ENCODE measurements around the gene RSPH3.
"Not testable (repeated sequence)": the region's sequence is repeated elsewhere in the genome, so short reads cannot be mapped to it uniquely, and the experiment has no call there.

The RSPH3 gene

DNA sequence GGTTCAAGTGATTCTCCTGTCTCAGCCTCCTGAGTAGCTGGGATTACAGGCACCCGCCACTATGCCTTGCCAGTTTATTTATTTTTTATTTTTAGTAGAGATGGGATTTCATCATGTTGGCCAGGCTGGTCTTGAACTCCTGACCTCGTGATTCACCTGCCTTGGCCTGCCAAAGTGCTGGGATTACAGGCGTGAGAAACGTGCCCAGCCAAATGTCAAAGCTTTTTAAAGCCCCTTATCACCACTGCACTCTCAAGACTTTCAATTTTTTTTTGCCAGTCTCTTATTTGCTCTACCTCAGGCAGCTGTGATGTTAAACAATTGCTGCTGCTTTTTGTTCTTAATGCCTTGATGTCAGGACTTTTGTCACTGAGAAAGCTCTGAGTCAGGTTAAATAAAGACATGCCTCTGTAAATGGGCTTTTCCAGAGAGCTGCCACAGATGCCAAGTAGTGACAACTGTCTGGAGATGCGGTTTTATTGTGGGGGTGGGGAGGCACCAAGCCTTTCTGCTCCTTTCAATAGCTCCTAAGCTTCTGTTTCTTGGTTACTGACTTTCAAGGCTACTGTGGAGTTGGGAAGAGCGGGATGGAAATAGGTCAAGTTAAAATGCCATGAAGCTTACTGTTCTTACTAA lies 29.2 kb downstream of the RSPH3 start:
- DNase-seq = no peak

DNA sequence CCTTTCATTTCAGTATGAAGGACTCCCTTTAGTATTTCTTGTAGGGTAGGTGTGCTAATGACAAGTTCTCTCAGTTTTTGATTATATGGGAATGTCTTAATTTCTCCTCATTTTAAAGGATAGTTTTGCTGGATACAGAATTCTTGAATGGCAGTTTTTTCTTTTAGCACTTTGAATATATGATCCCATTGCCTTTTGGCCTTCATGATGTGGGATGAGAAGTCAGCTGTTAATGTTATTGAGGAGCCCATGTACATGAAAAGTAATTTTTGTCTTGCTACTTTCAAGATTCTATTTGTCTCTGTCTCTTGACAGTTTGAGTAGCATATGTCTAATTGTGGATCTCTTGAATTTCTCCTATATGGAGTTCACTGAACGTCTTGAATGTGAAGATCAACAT lies 30.9 kb downstream of the RSPH3 start:
- DNase-seq = no peak

DNA sequence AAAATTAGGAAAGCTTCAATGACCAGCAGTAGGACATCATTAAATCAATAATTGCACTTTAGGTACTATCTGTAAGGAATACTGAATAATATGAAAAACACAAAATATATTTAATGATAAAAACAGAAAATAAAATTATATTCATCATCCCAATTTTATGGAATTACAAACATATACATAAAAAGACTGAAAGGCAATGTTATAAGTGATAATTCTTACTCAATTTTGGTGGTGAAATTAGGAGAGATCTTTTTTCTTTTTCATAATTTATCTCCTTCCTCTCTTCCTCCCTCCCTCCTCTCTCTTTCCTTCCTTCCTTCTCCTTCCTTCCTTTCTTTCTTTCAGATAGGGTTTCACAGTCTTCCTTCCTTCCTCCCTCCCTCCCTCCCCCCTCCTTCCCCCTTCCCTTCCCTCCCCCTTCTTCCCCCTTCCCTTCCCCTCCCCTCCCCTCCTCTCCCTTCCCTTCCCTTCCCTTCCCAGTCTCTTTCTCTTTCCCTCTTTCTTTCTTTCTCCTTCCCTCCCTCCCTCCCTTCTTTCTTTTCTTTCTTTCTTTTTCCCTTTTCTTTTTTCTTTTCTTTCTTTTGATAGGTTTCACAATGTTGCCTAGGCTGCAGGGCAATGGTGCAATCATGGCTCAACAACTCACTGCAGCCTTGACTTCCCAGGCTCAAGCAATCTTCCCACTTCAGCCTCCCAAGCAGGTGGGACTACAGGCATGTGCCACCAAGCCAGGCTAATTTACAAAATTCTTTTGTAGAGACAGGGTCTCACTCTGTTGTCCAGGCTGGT lies 36.8 kb downstream of the RSPH3 start:
- DNase-seq = no peak

DNA sequence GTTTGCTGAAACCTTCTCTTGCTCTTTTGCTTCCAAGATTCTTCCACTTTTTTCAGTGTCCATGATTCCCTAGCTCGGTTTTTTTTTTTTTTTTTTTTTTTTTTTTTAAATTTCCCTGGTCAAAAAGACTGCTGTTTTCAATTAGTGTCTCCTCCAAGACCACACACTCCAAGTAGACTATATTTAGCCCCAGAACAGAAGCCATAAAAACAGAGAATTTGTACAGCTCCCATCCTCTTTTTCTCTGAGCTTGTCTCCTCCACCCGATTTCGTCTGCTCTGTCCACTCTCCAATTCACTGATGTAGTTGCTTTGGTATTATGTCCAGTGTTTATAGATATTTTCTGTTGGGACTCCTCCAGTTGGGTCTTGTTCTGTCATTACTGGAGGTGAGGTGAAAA lies 37.6 kb downstream of the RSPH3 start:
- no peak for DNase-seq

DNA sequence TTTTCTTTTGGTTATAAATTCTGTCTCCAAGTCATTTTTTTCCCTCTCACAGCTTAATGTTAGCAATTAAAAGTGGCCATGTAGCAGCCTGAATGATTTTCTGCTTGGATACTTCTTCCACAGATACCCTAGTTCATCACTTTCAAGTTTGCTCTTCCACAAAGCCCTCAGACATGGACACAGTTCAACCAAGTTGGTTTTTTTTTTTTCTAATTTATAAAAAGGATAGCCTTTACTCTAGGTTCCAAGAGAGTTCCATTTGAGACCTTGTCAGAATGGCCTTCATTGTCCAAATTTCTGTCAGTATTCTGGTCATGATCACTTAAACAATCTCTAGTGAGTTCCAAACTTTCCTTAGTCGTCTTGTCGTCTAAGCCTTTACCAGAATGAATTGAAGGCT lies 40.0 kb downstream of the RSPH3 start:
- DNase-seq = no peak

DNA sequence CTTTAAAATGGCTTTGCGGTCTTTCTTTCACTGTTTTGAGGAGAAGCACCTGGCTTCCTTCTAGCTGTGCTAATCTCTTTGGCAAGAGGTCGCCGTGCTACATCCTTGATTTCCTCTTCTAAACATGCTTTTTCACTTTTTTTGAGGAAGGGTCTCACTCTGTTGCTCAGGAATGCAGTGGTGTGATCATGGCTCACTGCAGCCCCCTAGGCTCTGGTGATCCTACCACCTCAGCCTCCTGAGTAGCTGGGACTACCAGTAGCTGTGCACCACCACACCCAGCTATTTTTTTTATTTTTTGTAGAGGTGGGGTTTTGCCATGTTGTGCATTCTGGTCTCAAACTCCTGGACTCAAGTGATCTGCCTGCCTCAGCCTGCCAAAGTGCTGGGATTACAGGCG lies 40.5 kb downstream of the RSPH3 start:
- DNase-seq = no peak

DNA sequence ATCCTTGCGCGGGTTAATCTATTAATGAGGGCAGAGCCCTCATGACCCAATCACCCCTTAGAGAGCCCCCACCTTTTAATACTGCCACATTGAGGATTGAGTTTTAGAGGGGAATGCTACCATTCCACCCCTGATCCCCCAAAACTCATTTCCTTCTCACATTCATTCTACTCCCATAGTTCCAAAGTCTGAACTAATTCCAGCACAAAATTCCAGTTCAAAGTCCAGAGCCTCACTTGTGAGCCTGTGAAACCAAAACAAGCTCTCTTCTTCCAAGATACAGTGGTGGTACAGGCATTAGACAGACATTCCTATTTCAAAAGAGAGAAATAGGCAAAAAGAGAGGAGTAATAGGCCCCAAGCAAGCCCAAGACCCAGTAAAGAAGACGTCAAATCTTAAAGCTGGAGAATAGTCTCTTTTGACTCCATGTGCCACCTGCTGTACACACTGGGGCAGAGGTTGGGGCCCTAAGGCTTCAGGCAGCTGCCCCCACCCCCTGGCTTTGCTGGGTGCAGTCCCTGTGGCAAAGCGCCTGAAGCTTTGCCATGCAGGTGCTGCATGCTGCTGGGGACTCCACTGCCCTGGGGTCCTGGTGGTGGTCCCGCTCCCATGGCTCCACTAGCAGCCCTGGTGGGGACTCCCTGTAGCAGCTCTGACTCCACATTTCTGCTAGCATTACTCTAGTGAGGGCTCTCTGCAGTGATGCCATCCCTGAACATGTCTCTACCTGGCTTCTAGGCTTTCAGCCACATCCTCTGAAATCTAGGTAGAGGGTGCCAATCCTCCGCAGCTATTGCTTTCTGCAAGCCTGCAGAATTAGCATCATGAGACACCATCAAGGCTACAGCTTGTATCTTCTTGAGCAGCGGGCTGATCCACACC lies 41.3 kb downstream of the RSPH3 start:
- DNase-seq = no peak

DNA sequence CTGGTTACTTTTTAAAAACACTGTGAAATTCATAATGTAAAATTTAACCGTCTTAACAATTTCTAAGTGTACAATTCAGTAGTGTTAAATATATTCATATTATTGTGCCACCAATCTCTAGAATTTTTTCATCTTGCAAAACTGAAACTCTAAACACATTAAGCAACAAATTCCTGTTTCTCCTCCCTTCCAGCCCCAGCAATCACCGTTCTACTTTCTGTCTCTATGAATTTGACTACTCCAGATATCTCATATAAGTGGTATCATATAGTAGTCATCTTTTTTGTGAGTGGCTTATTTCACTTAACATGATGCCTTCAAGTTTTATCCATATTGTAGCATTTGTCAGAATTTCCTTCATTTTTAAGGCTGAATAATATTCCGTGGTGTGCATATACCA lies 44.7 kb downstream of the RSPH3 start:
- no peak for DNase-seq

DNA sequence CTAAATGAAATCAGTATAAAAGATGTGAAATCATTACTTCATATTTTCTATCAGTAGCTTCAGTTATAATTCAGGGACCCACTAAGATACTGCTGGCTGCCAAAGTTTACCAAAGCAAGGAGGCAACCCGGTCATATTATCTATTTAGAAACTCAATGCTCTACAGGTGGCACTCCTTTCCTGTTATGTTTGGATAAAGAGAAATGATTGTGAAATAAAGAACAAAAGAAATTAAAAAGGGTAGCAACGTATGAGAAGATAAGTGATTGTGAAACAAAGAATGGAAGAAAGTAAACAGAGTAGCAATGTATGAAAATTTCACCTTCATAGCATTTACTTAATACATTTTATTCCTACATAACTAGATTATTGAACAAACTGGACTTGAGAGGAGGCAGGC lies 45.2 kb downstream of the RSPH3 start:
- DNase-seq = no peak

DNA sequence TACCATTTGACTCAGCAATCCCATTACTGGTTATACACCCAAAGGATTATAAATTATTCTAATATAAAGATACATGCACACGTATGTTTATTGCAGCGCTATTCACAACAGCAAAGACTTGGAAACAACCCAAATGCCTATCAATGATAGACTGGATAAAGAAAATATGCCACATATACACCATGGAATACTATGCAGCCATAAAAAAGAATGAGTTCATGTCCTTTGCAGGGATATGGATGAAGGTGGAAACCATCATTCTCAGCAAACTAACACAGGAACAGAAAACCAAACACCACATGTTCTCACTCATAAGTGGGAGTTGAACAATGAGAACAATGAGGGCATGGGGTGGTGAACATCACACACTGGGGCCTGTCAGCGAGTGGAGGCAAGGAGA lies 48.0 kb downstream of the RSPH3 start:
- DNase-seq = not testable (repeated sequence)

DNA sequence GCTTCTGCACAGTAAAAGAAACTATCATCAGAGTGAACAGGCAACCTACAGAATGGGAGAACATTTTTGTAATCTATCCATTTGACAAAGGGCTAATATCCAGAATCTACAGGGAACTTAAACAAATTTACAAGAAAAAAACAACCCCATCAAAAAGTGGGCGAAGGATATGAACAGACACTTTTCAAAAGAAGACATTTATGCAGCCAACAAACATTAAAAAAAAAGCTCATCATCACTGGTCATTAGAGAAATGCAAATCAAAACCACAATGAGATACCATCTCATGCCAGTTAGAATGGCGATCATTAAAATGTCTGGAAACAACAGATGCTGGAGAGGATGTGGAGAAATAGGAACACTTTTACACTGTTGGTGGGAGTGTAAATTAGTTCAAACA lies 48.4 kb downstream of the RSPH3 start:
- not testable (repeated sequence) for DNase-seq

DNA sequence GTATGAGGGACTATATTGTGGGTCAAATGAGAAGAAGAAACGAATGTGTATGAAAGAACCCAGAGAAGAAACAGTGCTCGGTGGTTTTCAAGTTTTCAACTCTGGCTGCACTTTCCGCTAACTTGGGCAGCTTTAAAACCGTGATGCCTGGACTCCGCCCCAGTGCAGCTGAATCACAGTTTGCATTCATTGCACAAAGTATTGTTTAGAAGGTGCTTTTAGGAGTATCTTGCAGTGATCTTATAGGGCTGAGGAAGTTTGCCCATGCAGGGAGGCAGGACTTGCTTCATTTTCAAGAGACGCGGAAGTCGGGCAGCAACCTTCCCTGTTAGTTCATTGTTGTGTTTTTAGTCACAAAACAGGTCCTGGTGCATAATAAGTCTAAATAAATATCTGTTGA lies 52.7 kb downstream of the RSPH3 start:
- DNase-seq = no peak

DNA sequence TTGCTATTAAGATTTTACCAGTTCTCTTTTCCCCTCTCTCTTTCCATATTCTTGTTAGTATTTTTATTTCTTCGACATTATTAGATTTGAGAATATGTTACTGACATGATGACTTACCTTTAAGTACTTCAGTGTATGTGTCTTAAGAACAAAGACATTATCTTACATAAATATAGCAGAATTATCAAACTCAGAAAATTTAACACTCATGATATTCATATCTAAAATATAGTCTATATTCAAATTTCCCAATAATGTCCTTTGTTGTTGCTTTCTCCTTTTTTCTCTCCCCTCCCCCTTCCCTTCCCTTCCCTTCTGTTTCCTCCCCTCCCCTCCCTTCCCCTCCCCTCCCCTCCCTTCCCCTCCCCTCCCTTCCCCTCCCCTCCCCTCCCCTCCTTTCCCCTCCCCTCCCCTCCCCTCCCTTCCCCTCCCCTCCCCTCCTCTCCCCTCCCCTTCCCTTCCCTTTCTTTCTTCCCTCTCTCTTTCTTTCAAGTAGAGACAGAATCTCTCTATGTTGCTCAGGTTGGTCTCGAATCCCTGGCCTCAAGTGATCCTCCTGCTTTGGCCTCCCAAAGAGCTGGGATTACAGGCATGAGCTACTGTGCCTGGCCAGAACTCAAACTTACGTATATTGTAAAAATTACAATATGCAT lies 56.5 kb downstream of the RSPH3 start:
- no peak for DNase-seq

DNA sequence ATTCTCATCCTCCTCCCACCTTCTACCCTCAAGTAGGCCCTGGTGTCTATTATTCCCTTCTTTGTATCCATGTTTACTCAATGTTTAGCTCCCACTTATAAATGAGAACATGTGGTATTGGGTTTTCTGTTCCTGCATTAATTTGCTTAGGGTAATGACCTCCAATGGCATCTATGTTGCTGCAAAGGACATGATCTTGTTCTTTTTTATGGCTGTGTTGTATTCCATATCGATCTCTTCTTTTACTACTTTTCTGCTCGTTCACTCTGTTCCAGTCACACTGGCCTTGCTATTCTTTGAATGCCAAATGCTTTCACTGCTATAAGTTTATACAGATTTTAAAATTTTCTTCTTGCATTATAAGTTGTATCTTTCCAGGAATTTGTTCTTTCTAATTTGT lies 57.7 kb downstream of the RSPH3 start:
- no peak for DNase-seq

DNA sequence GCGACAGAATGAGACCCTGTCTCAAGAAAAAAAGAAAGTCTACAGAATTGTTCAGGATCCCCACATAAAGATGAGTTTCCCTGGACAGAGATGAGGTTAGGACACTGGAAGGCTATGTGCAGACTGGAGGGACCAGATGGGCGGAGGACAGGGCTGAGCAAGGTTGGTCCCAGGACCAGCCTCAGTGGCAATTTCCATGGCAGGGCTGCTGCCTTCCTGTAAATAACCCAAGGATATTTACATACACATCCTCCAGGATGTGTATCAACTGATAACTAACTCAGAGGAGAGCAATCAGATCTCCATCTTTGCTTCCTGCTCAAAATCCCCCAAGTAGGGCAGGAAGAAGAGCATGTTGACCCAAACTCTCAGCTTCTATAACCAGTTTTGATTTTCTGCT lies 58.8 kb downstream of the RSPH3 start:
- no peak for DNase-seq

DNA sequence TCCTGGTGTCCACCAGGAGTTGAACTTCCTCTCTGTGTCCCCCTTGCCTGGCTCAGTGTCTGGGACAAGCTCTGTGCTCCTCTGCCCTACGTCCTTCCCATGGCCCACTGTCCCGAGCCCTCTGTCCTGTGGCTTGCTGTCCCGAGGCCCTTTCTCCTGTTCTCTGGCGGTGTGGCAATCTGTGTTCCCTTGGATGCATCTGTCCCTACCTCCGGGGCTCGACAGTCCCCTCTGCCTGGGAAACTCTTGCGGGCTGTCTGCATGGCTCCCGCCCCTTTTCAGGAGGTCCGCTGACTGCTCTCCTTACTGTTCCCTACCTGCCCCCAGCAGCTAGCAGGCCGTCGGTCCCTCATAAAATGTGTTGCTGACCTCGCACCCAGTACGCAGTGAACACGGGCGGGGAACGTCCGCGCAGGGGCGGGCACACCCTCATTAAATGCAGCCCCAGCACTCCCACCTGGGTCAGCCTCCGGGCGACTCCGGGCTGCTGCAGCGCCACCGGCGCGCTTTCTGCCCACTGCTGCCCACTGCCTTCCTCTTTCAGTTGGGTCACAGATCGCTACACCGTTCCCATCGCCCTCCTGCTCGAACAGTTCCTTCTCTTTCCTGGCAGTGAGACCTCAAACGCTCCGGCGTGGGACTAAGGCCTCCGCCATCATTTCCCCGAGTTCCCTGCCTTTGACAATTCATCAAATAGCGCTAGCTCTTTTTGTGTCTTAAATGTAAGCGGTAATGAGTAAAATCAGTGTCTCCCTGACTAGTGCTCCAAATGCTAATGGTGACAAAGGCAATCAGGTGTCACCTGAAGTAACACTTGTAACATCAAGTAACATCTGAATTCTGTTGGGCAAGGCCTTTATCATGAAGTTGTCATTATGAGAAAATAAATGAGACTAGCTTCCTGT lies 60.5 kb downstream of the RSPH3 start:
- DNase-seq = no peak

DNA sequence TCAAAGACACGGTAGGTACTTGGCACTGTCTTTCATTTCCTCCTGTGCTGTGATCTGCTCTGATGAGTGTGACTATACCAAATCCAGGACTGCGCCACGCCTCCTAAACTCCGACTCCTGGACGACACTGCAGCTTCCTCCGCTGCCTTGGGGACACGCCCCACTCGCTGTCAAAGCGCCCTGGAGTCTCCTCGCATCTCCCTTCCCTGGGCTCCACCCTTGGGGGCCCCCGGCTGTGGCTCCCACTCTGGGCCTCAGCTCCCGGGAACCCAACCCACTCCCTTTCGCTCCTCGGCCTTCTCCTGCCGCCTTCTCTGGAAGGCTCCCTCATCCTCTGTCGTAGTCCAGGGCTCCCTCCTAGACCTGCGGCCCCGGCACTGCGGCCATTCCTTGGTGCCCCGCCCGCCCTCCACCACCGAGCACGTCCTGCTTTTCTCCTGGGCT lies 61.2 kb downstream of the RSPH3 start:
- no peak for DNase-seq

DNA sequence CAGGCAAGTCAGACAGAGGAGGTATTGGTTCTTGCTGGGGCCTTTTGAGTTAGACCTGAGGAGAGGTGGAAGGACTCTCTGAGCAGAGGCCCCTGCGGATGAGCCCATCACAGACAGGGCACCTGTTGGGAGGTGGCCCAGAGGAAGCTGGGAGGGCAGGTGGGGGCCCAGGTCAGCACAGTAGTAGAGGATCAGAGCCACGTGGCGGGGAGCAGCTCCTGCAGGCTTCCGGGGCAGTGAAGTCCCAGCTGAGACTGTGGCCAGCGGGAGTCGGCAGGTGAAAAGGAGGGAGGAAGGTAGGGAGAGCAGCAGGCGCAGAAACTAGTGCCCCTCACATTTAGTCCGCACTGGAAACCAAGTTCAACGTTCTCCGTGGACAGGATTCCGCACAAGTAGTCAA lies 61.8 kb downstream of the RSPH3 start:
- no peak for DNase-seq

DNA sequence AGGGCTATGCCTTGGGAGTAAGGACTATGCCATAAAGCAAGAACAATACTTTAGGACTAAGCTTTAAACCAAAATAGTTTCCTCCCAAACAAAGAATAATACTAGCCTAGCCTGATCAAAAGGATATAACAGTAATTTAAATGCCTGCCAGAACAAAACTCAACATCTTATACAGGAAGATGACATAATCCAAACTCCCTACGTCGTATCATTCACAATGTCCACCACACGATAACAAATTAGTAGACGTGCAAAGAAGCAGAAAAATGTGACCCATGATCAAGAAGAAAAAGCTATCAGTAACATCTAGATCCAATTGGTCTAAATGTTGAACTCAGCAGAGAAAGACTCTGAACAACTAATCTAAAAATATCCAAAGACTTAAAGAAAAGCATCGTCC lies 65.8 kb downstream of the RSPH3 start:
- DNase-seq = no peak

DNA sequence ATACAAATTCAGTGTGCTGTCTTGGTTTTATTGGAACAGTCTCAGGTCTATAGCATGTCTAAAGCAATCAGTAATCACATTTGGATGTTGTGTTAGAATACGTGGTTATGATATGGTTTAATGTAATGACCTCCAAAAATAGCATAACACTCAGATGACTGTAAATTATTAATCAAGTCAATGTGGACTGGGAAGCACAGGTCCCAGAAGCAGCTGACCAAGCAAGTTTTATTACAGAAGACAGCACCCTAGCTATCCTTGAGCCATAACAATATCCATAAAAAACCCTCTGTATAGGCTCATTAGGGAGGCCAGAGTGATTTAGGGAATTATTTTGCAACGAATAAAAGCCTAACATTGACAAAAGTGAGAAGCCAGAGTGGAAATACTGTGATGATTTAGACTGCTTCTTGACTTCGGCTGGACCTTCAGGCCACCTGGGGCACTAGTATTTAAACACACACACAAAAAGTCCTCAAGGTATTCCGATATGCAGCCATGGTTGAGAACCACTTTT lies 66.9 kb downstream of the RSPH3 start:
- DNase-seq = no peak

DNA sequence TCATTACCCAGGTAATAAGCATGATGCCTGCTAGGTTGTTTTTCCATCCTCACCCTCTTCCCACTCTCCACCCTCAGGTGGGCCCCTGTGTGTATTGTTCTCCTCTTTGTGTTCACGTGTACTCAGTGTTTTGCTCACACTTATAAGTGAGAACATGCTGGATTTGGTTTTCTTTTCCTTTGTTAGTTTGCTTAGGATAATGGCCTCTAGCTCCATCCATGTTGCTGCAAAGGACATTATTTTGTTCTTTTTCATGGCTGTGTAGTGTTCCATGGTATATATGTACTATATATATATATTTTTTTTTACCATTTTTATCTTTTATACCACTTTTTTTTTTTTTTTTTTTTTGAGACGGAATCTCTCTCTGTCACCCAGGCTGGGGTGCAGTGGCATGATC lies 71.9 kb downstream of the RSPH3 start:
- no peak for DNase-seq

DNA sequence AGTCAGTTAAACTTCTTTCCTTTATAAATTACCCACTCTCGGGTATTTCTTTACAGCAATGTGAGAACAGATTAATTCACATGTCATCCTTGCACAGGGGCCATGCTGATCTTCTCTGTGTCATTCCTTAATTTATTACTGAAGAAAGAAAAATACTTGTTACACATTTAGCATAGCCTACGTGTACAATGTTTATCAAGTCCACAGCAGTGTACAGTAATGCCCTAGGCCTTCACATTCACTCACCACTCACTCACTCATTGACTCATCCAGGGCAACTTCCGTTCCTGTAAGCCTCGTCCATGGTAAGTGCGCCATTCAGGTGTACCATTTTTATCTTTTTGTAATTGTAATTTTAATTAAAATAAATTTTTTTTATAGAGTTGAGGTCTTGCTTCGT lies 73.6 kb downstream of the RSPH3 start:
- DNase-seq = no peak
